ENCODE measurements around the gene PRSS57. TPM values are rescaled to one million over a fixed set of nuclear protein-coding genes. Genes with fewer than 3 reads are reported as not detected.

The PRSS57 gene
- total RNA-seq, 4 donors from 2014 or later, result not detected

DNA sequence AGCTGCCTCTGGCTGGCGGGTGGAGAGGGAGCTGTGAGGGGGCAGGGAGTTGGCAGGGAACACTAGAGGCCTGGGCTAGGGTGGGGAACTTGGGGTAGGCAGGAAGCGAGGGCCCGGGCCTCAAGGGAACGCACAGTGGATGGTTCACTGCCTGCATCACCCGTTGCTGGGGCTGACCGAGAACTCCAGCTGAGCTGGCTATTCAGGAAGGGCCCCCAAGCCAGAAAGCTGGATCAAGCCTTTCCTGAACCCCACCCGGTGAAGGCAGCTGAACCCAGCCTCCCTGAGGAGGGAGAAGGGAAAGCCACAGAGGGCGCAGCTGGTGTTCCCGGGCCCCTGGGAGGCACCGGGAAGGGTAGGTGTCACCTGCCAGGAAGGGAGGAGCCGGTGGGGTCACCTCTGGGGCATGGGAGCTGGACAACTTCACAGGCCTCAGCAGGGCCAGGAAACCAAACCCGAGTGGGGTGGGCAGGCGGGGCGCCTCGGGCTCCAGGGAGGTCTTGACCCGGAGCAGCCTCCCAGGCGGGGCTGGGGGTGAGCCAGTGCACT lies 27.4 kb upstream of the PRSS57 start:
- peak in 1 of 2 donors; percentile 17 for DNase-seq

DNA sequence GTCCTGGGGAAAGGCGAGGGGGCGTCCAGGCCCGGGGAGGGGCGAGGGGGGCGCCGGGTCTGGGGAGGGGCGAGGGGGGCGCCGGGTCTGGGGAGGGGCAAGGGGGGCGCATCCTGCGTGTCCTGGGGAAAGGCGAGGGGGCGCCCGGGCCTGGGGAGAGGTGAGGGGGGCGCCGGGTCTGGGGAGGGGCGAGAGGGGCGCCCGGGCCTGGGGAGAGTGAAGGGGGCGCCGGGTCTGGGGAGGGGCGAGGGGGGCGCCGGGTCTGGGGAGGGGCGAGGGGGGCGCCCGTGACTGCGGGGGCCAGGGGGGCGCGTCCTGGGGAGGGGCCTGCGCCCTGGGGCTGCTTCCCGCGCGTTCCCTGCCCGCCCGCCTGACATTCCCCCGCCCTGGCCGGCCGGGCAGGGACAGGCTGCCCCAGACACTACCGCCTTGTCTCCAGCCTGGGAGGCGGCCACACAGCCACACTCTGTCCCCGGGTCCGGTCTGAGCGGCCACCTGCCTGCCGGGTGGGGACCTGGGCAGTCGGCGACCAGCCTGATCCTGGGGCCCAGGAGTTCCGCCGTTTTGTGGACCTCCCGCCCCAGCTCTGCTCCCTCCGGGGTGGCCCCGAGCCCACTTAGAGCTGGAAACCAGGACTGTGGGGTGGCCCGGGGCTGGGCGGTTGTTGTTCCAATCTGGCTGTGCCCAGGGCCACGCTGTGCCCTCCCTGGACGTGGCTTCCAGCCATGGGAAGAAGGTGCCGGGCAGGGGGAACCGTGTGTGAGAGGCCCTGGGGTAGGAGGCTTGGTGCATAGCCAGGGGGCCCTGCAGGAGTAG lies 25.3 kb upstream of the PRSS57 start:
- WGBS, 2 donors, result 35 to 80% methylated on average over 1 to 12 of the region's 58 CpGs

More for the DNA sequence above, 27.4 kb upstream of the PRSS57 start:
- Histone ChIP-seq H3K27me3 (no peaks in the 10 kb centered on the region), H3K9me3 (no peaks in the 10 kb centered on the region), H3K27ac (no peak overlapping the region), H3K36me3 (no peaks in the 10 kb centered on the region), H3K4me1 (peaks cover 4 to 33% of the 10 kb centered on the region in 2 donors), H3K4me3 (replicated peaks in 1 of 3) (no peak overlapping the region)
- intact Hi-C loops (cut with DNase I), result no loop called here
- TF ChIP-seq, protein P1, sequence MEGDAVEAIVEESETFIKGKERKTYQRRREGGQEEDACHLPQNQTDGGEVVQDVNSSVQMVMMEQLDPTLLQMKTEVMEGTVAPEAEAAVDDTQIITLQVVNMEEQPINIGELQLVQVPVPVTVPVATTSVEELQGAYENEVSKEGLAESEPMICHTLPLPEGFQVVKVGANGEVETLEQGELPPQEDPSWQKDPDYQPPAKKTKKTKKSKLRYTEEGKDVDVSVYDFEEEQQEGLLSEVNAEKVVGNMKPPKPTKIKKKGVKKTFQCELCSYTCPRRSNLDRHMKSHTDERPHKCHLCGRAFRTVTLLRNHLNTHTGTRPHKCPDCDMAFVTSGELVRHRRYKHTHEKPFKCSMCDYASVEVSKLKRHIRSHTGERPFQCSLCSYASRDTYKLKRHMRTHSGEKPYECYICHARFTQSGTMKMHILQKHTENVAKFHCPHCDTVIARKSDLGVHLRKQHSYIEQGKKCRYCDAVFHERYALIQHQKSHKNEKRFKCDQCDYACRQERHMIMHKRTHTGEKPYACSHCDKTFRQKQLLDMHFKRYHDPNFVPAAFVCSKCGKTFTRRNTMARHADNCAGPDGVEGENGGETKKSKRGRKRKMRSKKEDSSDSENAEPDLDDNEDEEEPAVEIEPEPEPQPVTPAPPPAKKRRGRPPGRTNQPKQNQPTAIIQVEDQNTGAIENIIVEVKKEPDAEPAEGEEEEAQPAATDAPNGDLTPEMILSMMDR (IDR thresholded peaks at IDR 0.05), result no peak
- no peak for TF ChIP-seq POLR2A (IDR thresholded peaks at IDR 0.05)
- WGBS, 2 donors, result 42 to 67% methylated on average over 10 to 17 of the region's 17 CpGs

DNA sequence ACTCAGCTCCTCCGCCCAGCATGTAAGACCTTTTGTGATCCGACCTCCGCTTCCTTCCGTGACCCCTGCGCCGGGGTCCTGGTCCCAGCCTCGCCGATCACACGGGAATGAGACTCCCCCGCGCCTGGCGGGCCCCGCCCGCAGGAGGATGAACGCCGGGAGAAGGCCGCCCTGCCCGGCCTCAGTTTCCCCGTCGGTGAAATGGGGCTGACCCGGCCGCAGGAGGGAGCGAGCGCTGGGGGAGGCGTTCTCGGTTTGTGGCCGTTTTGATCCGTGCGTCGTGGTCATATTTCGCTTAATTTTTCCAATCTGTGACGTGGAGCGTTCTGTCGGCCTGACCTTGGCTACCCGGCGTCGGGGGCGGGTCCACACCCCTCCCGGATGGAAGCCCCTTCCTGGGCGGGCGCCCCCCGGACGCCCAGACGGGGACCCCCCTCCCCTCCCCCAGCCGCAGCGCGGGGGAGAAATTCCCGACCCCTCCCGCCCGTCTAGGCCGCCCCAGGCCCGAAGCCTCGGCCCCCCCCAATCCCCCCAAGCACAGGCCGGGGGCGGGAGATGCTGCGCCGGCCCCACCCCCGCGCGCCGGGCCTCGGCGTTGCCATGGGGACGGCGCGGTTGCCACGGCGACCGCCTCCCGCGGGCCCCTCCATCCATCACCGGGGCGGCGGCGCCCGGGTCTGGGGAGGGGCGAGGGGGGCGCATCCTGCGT lies 24.5 kb upstream of the PRSS57 start:
- no peaks in the 10 kb centered on the region for H3K9me3 ChIP-seq
- no peak for DNase-seq
- H3K4me3 ChIP-seq (replicated peaks in 1 of 3), result peak overlapping the region in 1 of 3 donors; percentile 6
- peak overlapping the region in 1 of 3 donors; percentile 58 for H3K27ac ChIP-seq
- H3K4me1 ChIP-seq, result peaks cover 4 to 30% of the 10 kb centered on the region in 2 donors
- H3K36me3 ChIP-seq, result no peaks in the 10 kb centered on the region
- H3K27me3 ChIP-seq, result no peaks in the 10 kb centered on the region
- 33 to 43% methylated on average over 3 to 23 of the region's 79 CpGs for WGBS, 2 donors
- intact Hi-C loops (cut with DNase I), result no loop called here
- no peak for TF ChIP-seq POLR2A (IDR thresholded peaks at IDR 0.05)
- TF ChIP-seq, protein P1 (IDR thresholded peaks at IDR 0.05), result no peak

More for the DNA sequence above, 25.3 kb upstream of the PRSS57 start:
- Histone ChIP-seq H3K4me3 (replicated peaks in 1 of 3) (no peak overlapping the region), H3K27ac (peak overlapping the region in 1 of 3 donors; percentile 58), H3K27me3 (no peaks in the 10 kb centered on the region), H3K9me3 (no peaks in the 10 kb centered on the region), H3K36me3 (no peaks in the 10 kb centered on the region), H3K4me1 (peaks cover 4 to 30% of the 10 kb centered on the region in 2 donors)
- no peak for DNase-seq
- no peak for TF ChIP-seq POLR2A (IDR thresholded peaks at IDR 0.05)
- TF ChIP-seq, protein P1 (IDR thresholded peaks at IDR 0.05), result no peak
- intact Hi-C loops (cut with DNase I), result no loop called here

DNA sequence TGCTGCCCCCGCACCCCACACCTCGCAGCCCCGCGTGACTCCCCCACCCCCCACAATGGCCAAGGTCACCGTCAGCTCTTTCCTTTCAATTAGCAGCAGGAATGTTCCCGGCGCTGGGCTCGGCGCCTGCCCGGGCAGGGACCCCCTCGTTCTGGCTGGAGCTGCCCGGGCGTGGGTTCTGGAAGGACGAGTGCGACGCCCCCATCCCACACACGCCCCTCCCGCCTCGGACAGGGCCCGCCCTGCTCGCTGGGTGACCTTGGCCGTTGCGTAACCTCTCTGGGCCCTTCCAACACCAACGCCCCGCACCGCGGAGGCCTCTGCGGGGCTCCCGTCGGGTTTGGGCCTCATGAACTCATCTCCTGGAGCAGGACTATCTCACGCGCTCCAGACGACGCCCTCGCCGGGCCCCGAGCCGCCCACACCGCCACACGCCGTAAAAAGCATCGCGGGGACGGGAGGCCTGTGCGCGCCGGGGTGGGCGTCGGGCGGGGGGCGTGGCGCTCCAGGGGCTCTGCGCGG lies 23.8 kb upstream of the PRSS57 start:
- Histone ChIP-seq H3K4me3 (replicated peaks in 1 of 3) (peak overlapping the region in 1 of 3 donors; percentile 6), H3K36me3 (no peaks in the 10 kb centered on the region), H3K9me3 (no peaks in the 10 kb centered on the region), H3K27me3 (no peaks in the 10 kb centered on the region), H3K4me1 (peaks cover 4 to 30% of the 10 kb centered on the region in 2 donors), H3K27ac (peak overlapping the region in 2 of 3 donors; percentile 47 to 58)
- 25 to 29% methylated on average over 2 to 4 of the region's 54 CpGs for WGBS, 2 donors
- TF ChIP-seq POLR2A (IDR thresholded peaks at IDR 0.05), result no peak
- TF ChIP-seq, protein P1 (IDR thresholded peaks at IDR 0.05), result no peak
- DNase-seq, result peak in 1 of 2 donors; percentile 21
- intact Hi-C loops (cut with DNase I), result no loop called here
